Neural cell (in vitro differentiated cells): ENCODE data around the gene C1orf198. TPM values are rescaled to one million over a fixed set of nuclear protein-coding genes. Genes with fewer than 3 reads are reported as not detected.

Experiments used
- H2AFZ ChIP-seq: fragments of 200-600, 300-800 bp; sonication (generic), shearing (Covaris generic); 2 replicates; pipeline ENCODE4 v1.6.0; 2014; ENCODE audit warnings: low read depth, mild to moderate bottlenecking, antibody characterized with exemption, low read length, moderate library complexity
- H3F3A ChIP-seq: fragments of 200-600 bp; shearing (Covaris generic); 2 replicates; pipeline ENCODE4 v1.6.1; 2016; ENCODE audit warnings: mild to moderate bottlenecking, moderate library complexity, mixed read lengths, antibody characterized with exemption, low read length; ENCODE audit not compliant: insufficient read depth, poor library complexity, severe bottlenecking
- H3K27ac ChIP-seq: fragments of 200-600, 300-800 bp; sonication (generic), shearing (Covaris generic); 2 replicates; pipeline ENCODE4 v1.5.1; 2014; ENCODE audit warnings: mild to moderate bottlenecking, low read length, moderate library complexity
- H3K27me3 ChIP-seq: fragments of 300-800, 200-600 bp; sonication (generic), shearing (Covaris generic); 2 replicates; pipeline ENCODE4 v1.6.0; 2014; ENCODE audit warnings: mild to moderate bottlenecking, low read depth, low read length, moderate library complexity; ENCODE audit not compliant: insufficient read depth
- H3K36me3 ChIP-seq: fragments of 300-800, 200-600 bp; sonication (generic), shearing (Covaris generic); 2 replicates; pipeline ENCODE4 v1.5.1; 2014; ENCODE audit warnings: mild to moderate bottlenecking, antibody characterized with exemption, low read length, moderate library complexity; ENCODE audit not compliant: insufficient read depth
- H3K4me2 ChIP-seq: fragments of 300-800, 200-600 bp; sonication (generic), shearing (Covaris generic); 2 replicates; pipeline ENCODE4 v1.6.0; 2014; ENCODE audit warnings: mild to moderate bottlenecking, low read length
- H3K4me3 ChIP-seq: fragments of 300-800, 200-600 bp; sonication (generic), shearing (Covaris generic); 2 replicates; pipeline ENCODE4 v1.5.1; 2014; ENCODE audit warnings: mild to moderate bottlenecking, low read length, moderate library complexity
- H3K79me2 ChIP-seq: fragments of 200-600 bp; shearing (Covaris generic); replicated peaks from 2 replicates; pipeline ENCODE4 v1.6.0; 2014; ENCODE audit warnings: mild to moderate bottlenecking, low read length, moderate library complexity; ENCODE audit not compliant: insufficient read depth
- H3K9ac ChIP-seq: fragments of 300-800, 200-600 bp; sonication (generic), shearing (Covaris generic); 2 replicates; pipeline ENCODE4 v1.6.1; 2016; ENCODE audit warnings: mild to moderate bottlenecking, low read length, mixed read lengths
- H3K9me2 ChIP-seq: fragments of 200-600 bp; shearing (Covaris generic); 2 replicates; pipeline ENCODE4 v1.6.1; 2016; ENCODE audit warnings: mild to moderate bottlenecking, low read length, mixed read lengths; ENCODE audit not compliant: insufficient read depth
- H3K9me3 ChIP-seq: fragments of 200-600, 300-800 bp; sonication (generic), shearing (Covaris generic); 2 replicates; pipeline ENCODE4 v1.6.1; 2016; ENCODE audit warnings: mild to moderate bottlenecking, mixed run types, low read length, moderate library complexity, mixed read lengths
- H4K20me1 ChIP-seq: fragments of 200-600 bp; shearing (Covaris generic); 2 replicates; pipeline ENCODE4 v1.6.1; 2016; ENCODE audit warnings: mild to moderate bottlenecking, mixed run types; ENCODE audit not compliant: insufficient read depth
- EP300 ChIP-seq: fragments of 450-650 bp; conservative IDR thresholded peaks from 2 replicates; pipeline ENCODE4 v1.6.1; 2014; ENCODE audit warnings: antibody characterized with exemption, mild to moderate bottlenecking, moderate library complexity; ENCODE audit not compliant: poor library complexity, severe bottlenecking
- EZH2 ChIP-seq: fragments of 200-600, 300-800 bp; shearing (Covaris generic), sonication (generic); IDR thresholded peaks from 2 replicates; pipeline ENCODE4 v1.6.1; 2014; ENCODE audit warnings: antibody characterized with exemption, low read length, borderline replicate concordance, mild to moderate bottlenecking; ENCODE audit not compliant: insufficient read depth, poor library complexity, severe bottlenecking
- MXI1 ChIP-seq: fragments of 450-650 bp; conservative IDR thresholded peaks from 2 replicates; pipeline ENCODE4 v1.6.1; 2014; ENCODE audit warnings: antibody characterized with exemption, mild to moderate bottlenecking; ENCODE audit not compliant: poor library complexity, severe bottlenecking
- POLR2AphosphoS5 ChIP-seq: IDR thresholded peaks from 2 replicates; pipeline ENCODE4 v1.6.1; 2012
- RAD21 ChIP-seq: fragments of 450-650 bp; conservative IDR thresholded peaks from 2 replicates; pipeline ENCODE4 v1.6.1; 2014; ENCODE audit warnings: antibody characterized with exemption, mild to moderate bottlenecking, moderate library complexity
- SMC3 ChIP-seq: fragments of 450-650 bp; conservative IDR thresholded peaks from 2 replicates; pipeline ENCODE4 v1.6.1; 2014; ENCODE audit warnings: antibody characterized with exemption, mild to moderate bottlenecking, moderate library complexity; ENCODE audit not compliant: poor library complexity
- TAF1 ChIP-seq: IDR thresholded peaks from 2 replicates; pipeline ENCODE4 v1.6.1; 2012; ENCODE audit warnings: low read depth
- polyA plus RNA-seq: library from polyadenylated mRNA; depleted of rRNA; stranded (reverse); fragments of >200 nt; gene quantifications from 2 replicates; pipeline ENCODE4 v1.2.3, GENCODE V29; 2014
- TF ChIP-seq, protein P1 (sequence below): fragments of 450-650 bp; IDR thresholded peaks from 2 replicates; pipeline ENCODE4 v1.5.1; 2014; ENCODE audit warnings: antibody characterized with exemption, mild to moderate bottlenecking, moderate library complexity; ENCODE audit not compliant: poor library complexity, severe bottlenecking
- TF ChIP-seq, protein P2 (sequence below): IDR thresholded peaks from 2 replicates; pipeline ENCODE4 v1.6.1; 2012; ENCODE audit warnings: borderline replicate concordance

C1orf198 gene
- polyA plus RNA-seq, 1 donor from 2014 or later: 16.7 TPM

DNA sequence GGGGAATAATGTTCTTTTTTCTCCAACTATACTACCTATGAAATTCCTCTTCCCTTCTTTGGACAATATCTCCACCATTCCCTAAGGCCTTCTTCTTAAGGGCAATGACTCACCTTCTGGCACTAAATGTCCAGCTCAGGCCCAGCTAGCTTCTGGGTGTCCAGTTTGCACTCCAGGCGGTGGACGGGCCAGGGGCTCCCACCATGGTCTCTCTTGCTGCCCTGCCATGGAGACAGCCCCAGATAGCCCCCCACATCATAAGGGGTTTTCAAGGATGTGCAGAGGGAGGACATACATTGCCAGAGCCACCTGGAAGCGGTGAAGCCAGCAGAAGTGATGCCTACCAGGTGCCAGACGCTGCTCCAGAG is 43.8 kb downstream of the C1orf198 start:
- no peaks in the 10 kb centered on the region for H3K36me3 ChIP-seq
- no peaks in the 10 kb centered on the region for H3K9me3 ChIP-seq
- H3K27ac ChIP-seq: peak overlapping the region; percentile 44
- H3F3A ChIP-seq: no peaks in the 10 kb centered on the region
- no peak overlapping the region for H3K4me2 ChIP-seq
- no peaks in the 10 kb centered on the region for H3K27me3 ChIP-seq
- no peak overlapping the region for H3K4me3 ChIP-seq
- H3K9me2 ChIP-seq: no peaks in the 10 kb centered on the region
- no peaks in the 10 kb centered on the region for H4K20me1 ChIP-seq
- no peaks in the 10 kb centered on the region for H3K79me2 ChIP-seq
- no peak overlapping the region for H2AFZ ChIP-seq
- TF ChIP-seq, protein P1, sequence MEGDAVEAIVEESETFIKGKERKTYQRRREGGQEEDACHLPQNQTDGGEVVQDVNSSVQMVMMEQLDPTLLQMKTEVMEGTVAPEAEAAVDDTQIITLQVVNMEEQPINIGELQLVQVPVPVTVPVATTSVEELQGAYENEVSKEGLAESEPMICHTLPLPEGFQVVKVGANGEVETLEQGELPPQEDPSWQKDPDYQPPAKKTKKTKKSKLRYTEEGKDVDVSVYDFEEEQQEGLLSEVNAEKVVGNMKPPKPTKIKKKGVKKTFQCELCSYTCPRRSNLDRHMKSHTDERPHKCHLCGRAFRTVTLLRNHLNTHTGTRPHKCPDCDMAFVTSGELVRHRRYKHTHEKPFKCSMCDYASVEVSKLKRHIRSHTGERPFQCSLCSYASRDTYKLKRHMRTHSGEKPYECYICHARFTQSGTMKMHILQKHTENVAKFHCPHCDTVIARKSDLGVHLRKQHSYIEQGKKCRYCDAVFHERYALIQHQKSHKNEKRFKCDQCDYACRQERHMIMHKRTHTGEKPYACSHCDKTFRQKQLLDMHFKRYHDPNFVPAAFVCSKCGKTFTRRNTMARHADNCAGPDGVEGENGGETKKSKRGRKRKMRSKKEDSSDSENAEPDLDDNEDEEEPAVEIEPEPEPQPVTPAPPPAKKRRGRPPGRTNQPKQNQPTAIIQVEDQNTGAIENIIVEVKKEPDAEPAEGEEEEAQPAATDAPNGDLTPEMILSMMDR: no peak
- TF ChIP-seq EP300: no peak
- no peak for TF ChIP-seq TAF1
- TF ChIP-seq MXI1: no peak
- TF ChIP-seq, protein P2, sequence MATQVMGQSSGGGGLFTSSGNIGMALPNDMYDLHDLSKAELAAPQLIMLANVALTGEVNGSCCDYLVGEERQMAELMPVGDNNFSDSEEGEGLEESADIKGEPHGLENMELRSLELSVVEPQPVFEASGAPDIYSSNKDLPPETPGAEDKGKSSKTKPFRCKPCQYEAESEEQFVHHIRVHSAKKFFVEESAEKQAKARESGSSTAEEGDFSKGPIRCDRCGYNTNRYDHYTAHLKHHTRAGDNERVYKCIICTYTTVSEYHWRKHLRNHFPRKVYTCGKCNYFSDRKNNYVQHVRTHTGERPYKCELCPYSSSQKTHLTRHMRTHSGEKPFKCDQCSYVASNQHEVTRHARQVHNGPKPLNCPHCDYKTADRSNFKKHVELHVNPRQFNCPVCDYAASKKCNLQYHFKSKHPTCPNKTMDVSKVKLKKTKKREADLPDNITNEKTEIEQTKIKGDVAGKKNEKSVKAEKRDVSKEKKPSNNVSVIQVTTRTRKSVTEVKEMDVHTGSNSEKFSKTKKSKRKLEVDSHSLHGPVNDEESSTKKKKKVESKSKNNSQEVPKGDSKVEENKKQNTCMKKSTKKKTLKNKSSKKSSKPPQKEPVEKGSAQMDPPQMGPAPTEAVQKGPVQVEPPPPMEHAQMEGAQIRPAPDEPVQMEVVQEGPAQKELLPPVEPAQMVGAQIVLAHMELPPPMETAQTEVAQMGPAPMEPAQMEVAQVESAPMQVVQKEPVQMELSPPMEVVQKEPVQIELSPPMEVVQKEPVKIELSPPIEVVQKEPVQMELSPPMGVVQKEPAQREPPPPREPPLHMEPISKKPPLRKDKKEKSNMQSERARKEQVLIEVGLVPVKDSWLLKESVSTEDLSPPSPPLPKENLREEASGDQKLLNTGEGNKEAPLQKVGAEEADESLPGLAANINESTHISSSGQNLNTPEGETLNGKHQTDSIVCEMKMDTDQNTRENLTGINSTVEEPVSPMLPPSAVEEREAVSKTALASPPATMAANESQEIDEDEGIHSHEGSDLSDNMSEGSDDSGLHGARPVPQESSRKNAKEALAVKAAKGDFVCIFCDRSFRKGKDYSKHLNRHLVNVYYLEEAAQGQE: no peak
- no peak for TF ChIP-seq POLR2AphosphoS5
- no peak for TF ChIP-seq SMC3
- TF ChIP-seq RAD21: no peak
- TF ChIP-seq EZH2: no peak
- peak overlapping the region; percentile 15 for H3K9ac ChIP-seq

DNA sequence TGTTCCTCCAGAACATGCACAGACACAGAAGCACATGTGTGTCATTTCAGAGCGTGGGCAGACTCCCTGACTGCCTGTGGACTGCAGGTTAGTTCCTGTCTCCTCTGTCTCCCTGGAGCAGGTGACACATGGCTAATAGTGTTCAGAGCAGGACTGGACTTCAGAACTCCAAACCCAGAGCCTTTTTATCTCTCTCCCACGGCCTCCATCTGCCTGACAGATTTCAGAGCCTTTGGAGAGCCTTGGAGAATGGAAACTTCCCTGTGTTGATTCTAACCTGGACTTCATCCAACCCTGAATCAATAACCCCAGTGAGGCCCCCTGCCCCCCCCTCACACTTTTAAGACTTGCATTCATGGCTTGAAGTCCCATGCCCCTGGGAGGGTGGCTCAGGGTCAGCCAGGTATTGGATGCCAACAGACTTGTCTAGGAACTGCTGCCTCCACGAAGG is 44.4 kb downstream of the C1orf198 start:
- Histone ChIP-seq H3K9me2 (no peaks in the 10 kb centered on the region), H2AFZ (no peak overlapping the region), H3K4me3 (no peak overlapping the region), H3F3A (no peaks in the 10 kb centered on the region), H3K9me3 (no peaks in the 10 kb centered on the region), H3K79me2 (no peaks in the 10 kb centered on the region), H3K9ac (no peak overlapping the region), H3K27ac (no peak overlapping the region), H4K20me1 (no peaks in the 10 kb centered on the region), H3K36me3 (no peaks in the 10 kb centered on the region), H3K27me3 (no peaks in the 10 kb centered on the region), H3K4me2 (no peak overlapping the region)
- TF ChIP-seq EZH2 (no peak), SMC3 (no peak), RAD21 (no peak), EP300 (no peak), TAF1 (no peak)

DNA sequence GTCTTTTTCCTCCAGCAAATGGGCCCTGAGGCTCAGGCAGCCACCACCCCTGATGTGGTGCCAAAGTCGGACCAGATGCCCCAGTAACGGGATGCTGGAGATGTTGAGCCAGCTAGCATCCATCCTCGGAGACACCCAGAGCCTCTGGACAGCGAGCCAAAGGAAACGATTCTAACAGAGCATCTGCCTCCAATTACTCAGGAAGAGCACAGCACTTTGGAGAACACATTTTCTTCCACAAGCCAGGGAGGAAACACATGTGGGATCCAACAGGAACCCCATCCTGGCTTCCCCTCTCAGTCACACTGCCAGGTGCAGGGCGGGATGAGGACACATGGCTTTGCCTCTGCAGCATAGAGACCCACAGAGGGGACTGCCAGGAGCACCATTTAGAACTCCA is 44.9 kb downstream of the C1orf198 start:
- no peaks in the 10 kb centered on the region for H3K9me3 ChIP-seq
- no peak overlapping the region for H3K27ac ChIP-seq
- H4K20me1 ChIP-seq: no peaks in the 10 kb centered on the region
- no peak overlapping the region for H3K4me2 ChIP-seq
- no peak overlapping the region for H2AFZ ChIP-seq
- H3K9me2 ChIP-seq: no peaks in the 10 kb centered on the region
- H3K79me2 ChIP-seq: no peaks in the 10 kb centered on the region
- no peak overlapping the region for H3K9ac ChIP-seq
- H3F3A ChIP-seq: no peaks in the 10 kb centered on the region
- no peaks in the 10 kb centered on the region for H3K36me3 ChIP-seq
- H3K27me3 ChIP-seq: no peaks in the 10 kb centered on the region
- TF ChIP-seq, protein P2: no peak
- no peak for TF ChIP-seq TAF1
- TF ChIP-seq, protein P1: no peak
- no peak for TF ChIP-seq MXI1
- no peak overlapping the region for H3K4me3 ChIP-seq
